Gastroesophageal sphincter (tissue), 3 donors: ENCODE data around the gene SBNO1.
"Not testable (repeated sequence)": the region's sequence is repeated elsewhere in the genome, so short reads cannot be mapped to it uniquely, and the experiment has no call there.

Experiments
- CTCF ChIP-seq, 4 experiments: fragments of 200-600 bp in 2 of 4; fragments of 450-650 bp in 2 of 4; sonication (generic) in 1 of 4; IDR thresholded peaks; one replicate each; pipeline ENCODE4 v1.5.1; 2017 to 2019; ENCODE audit warnings: antibody characterized with exemption in 4 of 4, mild to moderate bottlenecking in 2 of 4, moderate library complexity in 2 of 4
- EP300 ChIP-seq: sonication (generic); formaldehyde crosslinking; IDR thresholded peaks from one replicate; pipeline ENCODE4 v1.6.1; 2017; ENCODE audit warnings: antibody characterized with exemption, mild to moderate bottlenecking
- POLR2A ChIP-seq, 2 donors: fragments of 450-650 bp; IDR thresholded peaks; one replicate each; pipeline ENCODE4 v1.6.1; 2017; ENCODE audit warnings: antibody characterized with exemption in 2 of 2, mild to moderate bottlenecking in 2 of 2, moderate library complexity in 1 of 2
- POLR2AphosphoS5 ChIP-seq: sonication (generic); formaldehyde crosslinking; IDR thresholded peaks from one replicate; pipeline ENCODE4 v1.6.1; 2017; ENCODE audit warnings: antibody characterized with exemption

- not testable (repeated sequence) for TF ChIP-seq CTCF (IDR thresholded peaks at IDR 0.05); POLR2AphosphoS5; EP300; POLR2A (IDR thresholded peaks at IDR 0.05)
Observed at GRCh38 chr12:123248129-123248528, 116.5 kb downstream of the SBNO1 start.
